Measurements from ENCODE around the gene MICOS13. TPM values are rescaled to one million over a fixed set of nuclear protein-coding genes. Genes with fewer than 3 reads are reported as not detected.

Gene MICOS13
- total RNA-seq, 1 donor from 2014 or later: 55.4 TPM

GRCh38 chr19:5684694-5685430 lies 4.5 kb upstream of the MICOS13 start:
- TF ChIP-seq CTCF (IDR thresholded peaks at IDR 0.05; ENCODE audit: insufficient read depth, low read length, poor library complexity, severe bottlenecking): no peak
- Histone ChIP-seq H3K27me3 (ENCODE audit: control insufficient read depth, insufficient read depth, low read length) (no peaks in the 10 kb centered on the region), H3K4me3 (ENCODE audit: low read depth, low read length) (no peak overlapping the region), H3K36me3 (ENCODE audit: control insufficient read depth, insufficient read depth, low read length) (no peaks in the 10 kb centered on the region)
- DNase-seq (ENCODE audit: low read depth): no peak

- DNase-seq (ENCODE audit: low read depth): no peak
- no peak overlapping the region for H3K4me3 ChIP-seq (ENCODE audit: low read depth, low read length)
- H3K27me3 ChIP-seq (ENCODE audit: control insufficient read depth, insufficient read depth, low read length): no peaks in the 10 kb centered on the region
- TF ChIP-seq CTCF (IDR thresholded peaks at IDR 0.05; ENCODE audit: insufficient read depth, low read length, poor library complexity, severe bottlenecking): no peak
- no peaks in the 10 kb centered on the region for H3K36me3 ChIP-seq (ENCODE audit: control insufficient read depth, insufficient read depth, low read length)
Observed at GRCh38 chr19:5683177-5683886, 3.0 kb upstream of the MICOS13 start.

GRCh38 chr19:5682107-5682482 lies 1.8 kb upstream of the MICOS13 start:
- H3K36me3 ChIP-seq (ENCODE audit: control insufficient read depth, insufficient read depth, low read length): no peaks in the 10 kb centered on the region
- no peak for TF ChIP-seq CTCF (IDR thresholded peaks at IDR 0.05; ENCODE audit: insufficient read depth, low read length, poor library complexity, severe bottlenecking)
- no peak overlapping the region for H3K4me3 ChIP-seq (ENCODE audit: low read depth, low read length)
- no peaks in the 10 kb centered on the region for H3K27me3 ChIP-seq (ENCODE audit: control insufficient read depth, insufficient read depth, low read length)
- no peak for DNase-seq (ENCODE audit: low read depth)

- H3K36me3 ChIP-seq (ENCODE audit: control insufficient read depth, insufficient read depth, low read length): no peaks in the 10 kb centered on the region
- peak overlapping the region; percentile 87 for H3K4me3 ChIP-seq (ENCODE audit: low read depth, low read length)
- no peak for DNase-seq (ENCODE audit: low read depth)
- no peak for TF ChIP-seq CTCF (IDR thresholded peaks at IDR 0.05; ENCODE audit: insufficient read depth, low read length, poor library complexity, severe bottlenecking)
- no peaks in the 10 kb centered on the region for H3K27me3 ChIP-seq (ENCODE audit: control insufficient read depth, insufficient read depth, low read length)
Observed at GRCh38 chr19:5681391-5682106, 1.2 kb upstream of the MICOS13 start.

- TF ChIP-seq CTCF (IDR thresholded peaks at IDR 0.05; ENCODE audit: insufficient read depth, low read length, poor library complexity, severe bottlenecking): no peak
- H3K4me3 ChIP-seq (ENCODE audit: low read depth, low read length): peak overlapping the region; percentile 87
- no peaks in the 10 kb centered on the region for H3K27me3 ChIP-seq (ENCODE audit: control insufficient read depth, insufficient read depth, low read length)
- DNase-seq (ENCODE audit: low read depth): no peak
- H3K36me3 ChIP-seq (ENCODE audit: control insufficient read depth, insufficient read depth, low read length): no peaks in the 10 kb centered on the region
Observed at GRCh38 chr19:5680084-5680436, 256 bp downstream of the MICOS13 start.
